Measurements from ENCODE around the gene LDLRAD3. TPM values are rescaled to one million over a fixed set of nuclear protein-coding genes. Genes with fewer than 3 reads are reported as not detected.

Gene LDLRAD3
- total and polyA plus RNA-seq, 2 experiments from 2014 or later, result 6.2 to 9.5 TPM

DNA sequence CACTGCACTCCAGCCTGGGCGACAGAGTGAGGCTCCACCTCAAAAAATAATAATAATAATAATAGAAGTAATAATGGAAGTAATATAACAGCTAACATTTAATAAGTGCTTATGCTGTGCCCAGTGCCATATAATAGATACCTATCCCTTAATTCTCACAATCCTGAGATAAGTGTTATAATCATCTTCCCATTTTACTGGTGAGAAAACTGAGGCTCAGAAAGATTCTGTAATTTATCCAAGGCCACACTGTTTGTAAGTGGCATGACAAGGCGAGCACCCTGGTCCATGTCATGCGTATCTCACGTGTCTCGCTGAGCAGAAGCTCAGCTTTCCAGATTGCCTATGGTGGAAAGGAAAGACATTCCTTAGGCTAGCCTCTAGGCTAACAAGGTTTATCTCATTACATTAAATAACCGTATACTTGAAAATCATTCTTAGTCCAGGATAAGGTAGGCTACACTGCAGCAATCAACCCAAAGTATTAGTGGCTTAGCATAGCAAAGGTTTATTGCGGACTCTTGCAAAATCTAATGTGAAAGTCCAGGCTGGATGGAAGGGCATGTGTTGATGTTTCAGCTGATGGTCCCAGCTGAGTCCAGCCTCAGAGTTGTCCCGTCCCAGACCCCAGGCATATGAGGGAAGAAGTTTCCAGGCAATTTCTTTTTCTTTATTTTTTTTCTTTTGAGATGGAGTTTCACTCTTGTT is 15.0 kb upstream of the LDLRAD3 start:
- Histone ChIP-seq H3K27me3 (no peaks in the 10 kb centered on the region), H3K4me3 (no peak overlapping the region), H3K27ac (no peak overlapping the region), H3K4me1 (ENCODE audit: low read depth) (no peaks in the 10 kb centered on the region), H3K36me3 (no peaks in the 10 kb centered on the region), H3K9me3 (ENCODE audit: low read depth) (no peaks in the 10 kb centered on the region)
- DNase-seq (ENCODE audit: low read depth in 1 of 2, low spot score in 1 of 2), result no peak
- no peak for TF ChIP-seq CTCF (IDR thresholded peaks at IDR 0.05; ENCODE audit: low read depth, low read length)

GRCh38 chr11:35930466-35930865 is 13.4 kb upstream of the LDLRAD3 start:
- no peak for TF ChIP-seq CTCF (IDR thresholded peaks at IDR 0.05; ENCODE audit: low read depth, low read length)
- no peaks in the 10 kb centered on the region for H3K4me1 ChIP-seq (ENCODE audit: low read depth)
- DNase-seq (ENCODE audit: low read depth in 1 of 2, low spot score in 1 of 2), result no peak
- H3K4me3 ChIP-seq, result no peak overlapping the region
- no peaks in the 10 kb centered on the region for H3K36me3 ChIP-seq
- no peak overlapping the region for H3K27ac ChIP-seq
- H3K27me3 ChIP-seq, result no peaks in the 10 kb centered on the region
- no peaks in the 10 kb centered on the region for H3K9me3 ChIP-seq (ENCODE audit: low read depth)

- H3K4me3 ChIP-seq, result no peak overlapping the region
- no peaks in the 10 kb centered on the region for H3K9me3 ChIP-seq (ENCODE audit: low read depth)
- no peaks in the 10 kb centered on the region for H3K36me3 ChIP-seq
- TF ChIP-seq CTCF (IDR thresholded peaks at IDR 0.05; ENCODE audit: low read depth, low read length), result no peak
- H3K27me3 ChIP-seq, result no peaks in the 10 kb centered on the region
- no peak overlapping the region for H3K27ac ChIP-seq
- DNase-seq (ENCODE audit: low read depth in 1 of 2, low spot score in 1 of 2), result no peak
- H3K4me1 ChIP-seq (ENCODE audit: low read depth), result no peaks in the 10 kb centered on the region
These were observed 11.7 kb upstream of the LDLRAD3 start for GRCh38 chr11:35932121-35932520.

DNA sequence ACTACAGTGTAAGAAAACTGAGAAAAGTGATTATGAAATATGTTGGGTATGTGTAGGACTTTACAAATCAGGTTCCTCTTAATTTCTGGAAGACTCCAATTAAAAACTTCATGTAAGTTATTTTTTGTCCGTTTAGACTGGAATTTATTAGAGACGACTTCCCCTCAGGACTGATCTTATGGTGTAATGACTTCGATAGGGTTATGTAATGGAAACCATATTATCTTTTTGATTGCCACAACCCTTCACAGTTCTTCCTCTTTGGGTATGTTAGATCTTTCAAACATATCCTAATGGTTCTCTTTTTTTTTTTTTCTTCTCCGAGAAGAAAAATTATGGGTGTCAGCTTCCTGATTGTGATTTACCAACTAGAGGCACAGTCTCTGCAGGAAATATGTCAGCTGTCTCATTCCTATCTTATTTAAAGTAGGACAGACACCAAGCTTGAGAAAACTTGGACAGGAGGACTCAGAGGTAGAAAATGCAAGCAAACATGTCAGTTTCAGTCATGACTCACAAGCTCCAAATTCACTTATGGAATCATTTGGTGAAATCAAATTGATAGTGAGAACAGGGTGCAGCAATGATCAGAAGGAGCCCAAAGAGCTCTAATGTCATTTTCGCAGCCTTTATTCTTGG is 11.1 kb upstream of the LDLRAD3 start:
- H3K27ac ChIP-seq, result no peak overlapping the region
- DNase-seq (ENCODE audit: low read depth in 1 of 2, low spot score in 1 of 2), result peak in 1 of 2 donors; percentile 39

DNA sequence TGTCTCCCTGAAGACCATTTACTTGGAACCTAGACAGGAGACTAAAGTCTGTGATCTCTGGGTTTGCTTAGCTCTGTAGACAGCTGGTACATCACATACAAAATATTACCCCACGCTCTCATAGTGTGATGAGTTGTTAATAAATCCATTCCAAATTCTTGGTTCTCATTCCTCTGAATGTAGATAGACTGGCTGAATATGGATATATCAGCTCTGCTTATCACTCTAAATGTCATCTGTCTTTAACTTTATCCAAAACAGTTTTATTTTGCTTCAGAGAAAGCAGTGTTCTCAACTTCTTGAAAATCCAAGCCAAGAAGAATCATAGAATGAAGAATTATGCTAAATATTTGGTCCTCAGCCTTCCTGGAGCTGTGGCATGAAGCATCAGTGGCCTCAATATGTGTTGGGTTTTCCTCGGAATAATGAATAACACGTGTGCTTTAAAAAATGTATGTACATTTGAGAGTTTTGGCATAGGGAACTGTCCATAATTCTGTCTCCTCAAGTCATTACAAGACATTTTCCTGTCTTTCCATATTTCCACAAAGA is 10.5 kb upstream of the LDLRAD3 start:
- Histone ChIP-seq H3K4me3 (no peak overlapping the region), H3K36me3 (no peaks in the 10 kb centered on the region), H3K9me3 (ENCODE audit: low read depth) (no peaks in the 10 kb centered on the region), H3K27ac (no peak overlapping the region), H3K4me1 (ENCODE audit: low read depth) (no peaks in the 10 kb centered on the region), H3K27me3 (no peaks in the 10 kb centered on the region)
- TF ChIP-seq CTCF (IDR thresholded peaks at IDR 0.05; ENCODE audit: low read depth, low read length), result no peak
- no peak for DNase-seq (ENCODE audit: low read depth in 1 of 2, low spot score in 1 of 2)

More for the DNA sequence above, 11.1 kb upstream of the LDLRAD3 start:
- Histone ChIP-seq H3K9me3 (ENCODE audit: low read depth) (no peaks in the 10 kb centered on the region), H3K27me3 (no peaks in the 10 kb centered on the region), H3K4me1 (ENCODE audit: low read depth) (no peaks in the 10 kb centered on the region), H3K36me3 (no peaks in the 10 kb centered on the region), H3K4me3 (no peak overlapping the region)
- TF ChIP-seq CTCF (IDR thresholded peaks at IDR 0.05; ENCODE audit: low read depth, low read length), result no peak
